HepG2 (cell line): ENCODE measurements around the gene RBM34. TPM values are rescaled to one million over a fixed set of nuclear protein-coding genes. Genes with fewer than 3 reads are reported as not detected.
A peak's percentile ranks its signal among the peaks of the same experiment; 100 is the strongest.

Experiments
- ATAC-seq: fragments of 200-7000 bp; cut with Tn5 transposase; 3 replicates; pipeline ENCODE4 v1.9.1; 2020; ENCODE audit warnings: mild to moderate bottlenecking, moderate library complexity
- BruUV-seq: library from RNA; stranded (reverse); fragments of 400-500 nt; replicated peaks from 2 replicates; lab custom pipeline; 2021; lab: Mats Ljungman, UMichigan
- CTCF ChIA-PET: fragments of 300-600 bp; formaldehyde crosslinking; extraction: SDS; loops from one replicate; lab custom pipeline; 2021; ENCODE audit warnings: low total read pairs, inconsistent platforms, low intra/inter-chr PET ratio; lab: Yijun Ruan, JAX
- POLR2A ChIA-PET: fragments of 350-600 bp; sonication (Branson Sonifier 250); formaldehyde crosslinking; loops from one replicate; lab custom pipeline; 2020; ENCODE audit warnings: antibody characterized with exemption, inconsistent platforms; lab: Yijun Ruan, JAX
- DNase-seq: peaks from one replicate; pipeline ENCODE4 v3.0.0-alpha.2; 2015; ENCODE audit warnings: low spot score
- FAIRE-seq: peaks from 3 replicates; lab custom pipeline; 2011; peaks lifted over from hg19 to GRCh38; lab: Jason Lieb, UNC
- H2AFZ ChIP-seq: one replicate; pipeline ENCODE4 v1.6.1; 2011; ENCODE audit warnings: low read length, inconsistent platforms
- H3K27ac ChIP-seq: fragments of 300-600 bp; 3 replicates; pipeline ENCODE4 v1.8.0; 2011; ENCODE audit warnings: mixed run types, mild to moderate bottlenecking, mixed read lengths, low read length, inconsistent platforms; ENCODE audit not compliant: insufficient read depth; ENCODE audit errors: extremely low read length
- H3K27me3 ChIP-seq, 2 experiments: fragments of 200-600 bp in 1 of 2; 2 replicates in 1 of 2; 3 replicates in 1 of 2; pipeline versions ENCODE4 v1.6.0 to v1.8.0; 2011; ENCODE audit warnings: low read length in 2 of 2, mild to moderate bottlenecking in 2 of 2, moderate library complexity in 2 of 2, inconsistent platforms in 1 of 2; ENCODE audit not compliant: insufficient read depth in 2 of 2, control insufficient read depth in 1 of 2
- H3K36me3 ChIP-seq, 2 experiments: fragments of 200-600 bp in 1 of 2; replicated peaks in 1 of 2; 2 replicates in 1 of 2; 3 replicates in 1 of 2; pipeline versions ENCODE4 v1.5.1 to v1.8.0; 2011; ENCODE audit warnings: low read length in 2 of 2, inconsistent platforms in 1 of 2; ENCODE audit not compliant: insufficient read depth in 2 of 2, control insufficient read depth in 1 of 2
- H3K4me1 ChIP-seq: 2 replicates; pipeline ENCODE4 v1.5.1; 2012; ENCODE audit warnings: low read length, inconsistent platforms; ENCODE audit not compliant: insufficient read depth
- H3K4me2 ChIP-seq: 2 replicates; pipeline ENCODE4 v1.6.0; 2011; ENCODE audit warnings: low read depth, low read length, inconsistent platforms
- H3K4me3 ChIP-seq, 3 experiments: fragments of 200-600 bp in 1 of 3; sonication (generic), shearing (Covaris generic) in 1 of 3; replicated peaks in 1 of 3; 2 replicates each; pipeline ENCODE4 v1.5.1; 2011 to 2016; ENCODE audit warnings: low read length in 3 of 3, inconsistent platforms in 2 of 3, low read depth in 2 of 3, mild to moderate bottlenecking in 2 of 3, control low read depth in 1 of 3, mixed read lengths in 1 of 3; ENCODE audit not compliant: insufficient read depth in 1 of 3
- H3K79me2 ChIP-seq: one replicate; pipeline ENCODE4 v1.6.1; 2011; ENCODE audit warnings: low read length, inconsistent platforms; ENCODE audit not compliant: insufficient read depth
- H3K9ac ChIP-seq: 2 replicates; pipeline ENCODE4 v1.6.0; 2011; ENCODE audit warnings: mild to moderate bottlenecking, low read depth, low read length, inconsistent platforms; ENCODE audit not compliant: insufficient read depth
- H3K9me3 ChIP-seq: 2 replicates; pipeline ENCODE4 v1.5.1; 2012; ENCODE audit warnings: mild to moderate bottlenecking, low read length
- H4K20me1 ChIP-seq: 2 replicates; pipeline ENCODE4 v1.6.0; 2011; ENCODE audit warnings: inconsistent platforms, mild to moderate bottlenecking, low read length, moderate library complexity; ENCODE audit not compliant: insufficient read depth
- ATF7 ChIP-seq, 2 experiments: fragments of 450-650 bp in 1 of 2; sonication (generic) in 1 of 2; formaldehyde crosslinking in 1 of 2; IDR thresholded peaks; 2 replicates each; pipeline versions ENCODE4 v1.4.0 to v1.6.1; 2016 to 2020; ENCODE audit warnings: antibody characterized with exemption in 1 of 2, mild to moderate bottlenecking in 1 of 2, missing genetic modification reagents in 1 of 2
- FOXA3 ChIP-seq: IDR thresholded peaks from 2 replicates; pipeline ENCODE4 v1.6.1; 2016; ENCODE audit warnings: missing genetic modification reagents, missing compliant biosample characterization
- PLRG1 ChIP-seq: fragments of 450-650 bp; conservative IDR thresholded peaks from 2 replicates; pipeline ENCODE4 v1.6.1; 2016
- PTBP1 ChIP-seq: fragments of 200-400 bp; formaldehyde crosslinking; IDR thresholded peaks from 2 replicates; pipeline ENCODE4 v1.6.1; 2018; ENCODE audit warnings: low read length, low read depth; ENCODE audit not compliant: poor library complexity, severe bottlenecking
- SOX5 ChIP-seq: IDR thresholded peaks from 2 replicates; pipeline ENCODE4 v1.6.1; 2016; ENCODE audit warnings: borderline replicate concordance
- ZNF124 ChIP-seq: sonication (generic); formaldehyde crosslinking; IDR thresholded peaks from 2 replicates; pipeline ENCODE4 v1.4.0; 2020; ENCODE audit warnings: missing genetic modification reagents
- ZNF770 ChIP-seq: sonication (generic); formaldehyde crosslinking; IDR thresholded peaks from 2 replicates; pipeline ENCODE4 v1.5.0; 2020; ENCODE audit warnings: mild to moderate bottlenecking, missing genetic modification reagents
- ZNF800 ChIP-seq: sonication (generic); formaldehyde crosslinking; IDR thresholded peaks from 2 replicates; pipeline ENCODE4 v1.4.0; 2020; ENCODE audit warnings: missing genetic modification reagents
- WGBS: methylation state at CpG from one replicate; pipeline ENCODE4 v1.1.6; 2017; ENCODE audit warnings: low lambda C conversion rate; 5-methylcytosine and 5-hydroxymethylcytosine counted together
- in situ Hi-C: cut with HindIII; loops from 2 replicates; pipeline ENCODE4 v1.10.0; 2017; ENCODE audit warnings: low pct_unique_long_range_greater_than_20kb; ENCODE audit not compliant: extremely low pct_ligation_motif_present
- intact Hi-C: fragments of 100-400 bp; cut with micrococcal nuclease; formaldehyde crosslinking; loops from one replicate; pipeline ENCODE4 v1.10.0; 2022; ENCODE audit not compliant: unreplicated experiment
- polyA plus RNA-seq, 8 experiments: library from polyadenylated mRNA; depleted of rRNA in 3 of 8; stranded (reverse) in 7 of 8; unstranded in 1 of 8; fragments of >200 nt; fragmentation: Illumina TruSeq in 4 of 8; extraction: Trizol in 4 of 8; gene quantifications; 2 replicates each; pipeline versions ENCODE4 v1.2.1 to v1.2.3, GENCODE V29; 2011 to 2016; ENCODE audit warnings: low read depth in 4 of 8, missing spikeins in 1 of 8, mixed read lengths in 1 of 8; ENCODE audit not compliant: insufficient read depth in 1 of 8
- total RNA-seq, 5 experiments: library from RNA; depleted of rRNA; stranded (reverse); fragments of >200 nt; fragmentation: Illumina TruSeq; extraction: Trizol; gene quantifications; 2 replicates each; pipeline ENCODE4 v1.2.3, GENCODE V29; 2016; ENCODE audit warnings: low read depth in 1 of 5

RBM34 gene
- total and polyA plus RNA-seq, 2 of the 13 experiments (the other 11 are each of a cell fraction or from before 2014, with no cell fraction given) = 34.7 to 73.0 TPM

- H3K36me3 ChIP-seq = peaks cover 18 to 66% of the 10 kb centered on the region in 2 experiments
- no peaks in the 10 kb centered on the region for H3K9me3 ChIP-seq
- intact Hi-C loops = no loop called here
- BruUV-seq = no TSS peak
- no peak overlapping the region for H3K4me3 ChIP-seq
- no peak overlapping the region for H2AFZ ChIP-seq
- no peaks in the 10 kb centered on the region for H3K79me2 ChIP-seq
- in situ Hi-C loops = no loop called here
- peak; percentile 86 for TF ChIP-seq ATF7 (IDR thresholded peaks at IDR 0.05)
- no peak for TF ChIP-seq ATF7 (CRISPR knock-in tag; IDR thresholded peaks at IDR 0.05)
- no peak for TF ChIP-seq PLRG1
- TF ChIP-seq ZNF770 (CRISPR knock-in tag) = no peak
- no peak for DNase-seq
- H3K4me2 ChIP-seq = no peak overlapping the region
- H4K20me1 ChIP-seq = no peaks in the 10 kb centered on the region
- no peaks in the 10 kb centered on the region for H3K27me3 ChIP-seq
- ChIA-PET CTCF (no interaction called here), POLR2A (no interaction called here)
- ATAC-seq = no peak
- H3K9ac ChIP-seq = no peak overlapping the region
- H3K4me1 ChIP-seq = peaks cover 14% of the 10 kb centered on the region
- FAIRE-seq = no peak
- WGBS = 98% methylated on average over 9 of the region's 9 CpGs
- H3K27ac ChIP-seq = no peak overlapping the region
Measured at GRCh38 chr1:235149824-235150223, 11.2 kb downstream of the RBM34 start.

- H3K9me3 ChIP-seq = no peaks in the 10 kb centered on the region
- peaks cover 5% of the 10 kb centered on the region for H3K79me2 ChIP-seq
- no TSS peak for BruUV-seq
- DNase-seq = no peak
- POLR2A ChIA-PET = interaction anchor here (0.8 kb wide), 1 partner anchor 14 kb away, joined by 3 read pairs; the partner anchor contains the start of gene RBM34
- no peaks in the 10 kb centered on the region for H4K20me1 ChIP-seq
- H3K9ac ChIP-seq = no peak overlapping the region
- no peak overlapping the region for H2AFZ ChIP-seq
- 92% methylated on average over 4 of the region's 4 CpGs for WGBS
- peaks cover 14% of the 10 kb centered on the region for H3K4me1 ChIP-seq
- intact Hi-C loops = no loop called here
- H3K27ac ChIP-seq = no peak overlapping the region
- no peaks in the 10 kb centered on the region for H3K27me3 ChIP-seq
- in situ Hi-C loops = no loop called here
- H3K36me3 ChIP-seq = peaks cover 20 to 65% of the 10 kb centered on the region in 2 experiments
- no peak overlapping the region for H3K4me2 ChIP-seq
- no peak for TF ChIP-seq PTBP1
- no peak for TF ChIP-seq ZNF800 (CRISPR knock-in tag)
- no peak for TF ChIP-seq FOXA3 (CRISPR knock-in tag)
- no peak for TF ChIP-seq ZNF124 (CRISPR knock-in tag)
- no peak for TF ChIP-seq SOX5 (CRISPR knock-in tag)
- H3K4me3 ChIP-seq = no peak overlapping the region
- CTCF ChIA-PET = no interaction called here
- FAIRE-seq = no peak
- no peak for ATAC-seq
Measured at GRCh38 chr1:235147269-235147668, 13.8 kb downstream of the RBM34 start.
